HepG2 (cell line): ENCODE results near the gene KRTAP12-4. TPM values are rescaled to one million over a fixed set of nuclear protein-coding genes. Genes with fewer than 3 reads are reported as not detected.
"Not testable (repeated sequence)": the region's sequence is repeated elsewhere in the genome, so short reads cannot be mapped to it uniquely, and the experiment has no call there.

Experiments used
- ATAC-seq: fragments of 200-7000 bp; cut with Tn5 transposase; 3 replicates; pipeline ENCODE4 v1.9.1; 2020; ENCODE audit warnings: mild to moderate bottlenecking, moderate library complexity
- BruUV-seq: library from RNA; stranded (reverse); fragments of 400-500 nt; replicated peaks from 2 replicates; lab custom pipeline; 2021; lab: Mats Ljungman, UMichigan
- CTCF ChIA-PET: fragments of 300-600 bp; formaldehyde crosslinking; extraction: SDS; loops from one replicate; lab custom pipeline; 2021; ENCODE audit warnings: low total read pairs, inconsistent platforms, low intra/inter-chr PET ratio; lab: Yijun Ruan, JAX
- POLR2A ChIA-PET: fragments of 350-600 bp; sonication (Branson Sonifier 250); formaldehyde crosslinking; loops from one replicate; lab custom pipeline; 2020; ENCODE audit warnings: antibody characterized with exemption, inconsistent platforms; lab: Yijun Ruan, JAX
- DNase-seq: peaks from one replicate; pipeline ENCODE4 v3.0.0-alpha.2; 2015; ENCODE audit warnings: low spot score
- FAIRE-seq: peaks from 3 replicates; lab custom pipeline; 2011; peaks lifted over from hg19 to GRCh38; lab: Jason Lieb, UNC
- H2AFZ ChIP-seq: one replicate; pipeline ENCODE4 v1.6.1; 2011; ENCODE audit warnings: low read length, inconsistent platforms
- H3K27ac ChIP-seq: fragments of 300-600 bp; 3 replicates; pipeline ENCODE4 v1.8.0; 2011; ENCODE audit warnings: mixed run types, mild to moderate bottlenecking, mixed read lengths, low read length, inconsistent platforms; ENCODE audit not compliant: insufficient read depth; ENCODE audit errors: extremely low read length
- H3K27me3 ChIP-seq, 2 experiments: fragments of 200-600 bp in 1 of 2; 2 replicates in 1 of 2; 3 replicates in 1 of 2; pipeline versions ENCODE4 v1.6.0 to v1.8.0; 2011; ENCODE audit warnings: low read length in 2 of 2, mild to moderate bottlenecking in 2 of 2, moderate library complexity in 2 of 2, inconsistent platforms in 1 of 2; ENCODE audit not compliant: insufficient read depth in 2 of 2, control insufficient read depth in 1 of 2
- H3K36me3 ChIP-seq, 2 experiments: fragments of 200-600 bp in 1 of 2; replicated peaks in 1 of 2; 2 replicates in 1 of 2; 3 replicates in 1 of 2; pipeline versions ENCODE4 v1.5.1 to v1.8.0; 2011; ENCODE audit warnings: low read length in 2 of 2, inconsistent platforms in 1 of 2; ENCODE audit not compliant: insufficient read depth in 2 of 2, control insufficient read depth in 1 of 2
- H3K4me1 ChIP-seq: 2 replicates; pipeline ENCODE4 v1.5.1; 2012; ENCODE audit warnings: low read length, inconsistent platforms; ENCODE audit not compliant: insufficient read depth
- H3K4me2 ChIP-seq: 2 replicates; pipeline ENCODE4 v1.6.0; 2011; ENCODE audit warnings: low read depth, low read length, inconsistent platforms
- H3K4me3 ChIP-seq, 3 experiments: fragments of 200-600 bp in 1 of 3; sonication (generic), shearing (Covaris generic) in 1 of 3; replicated peaks in 1 of 3; 2 replicates each; pipeline ENCODE4 v1.5.1; 2011 to 2016; ENCODE audit warnings: low read length in 3 of 3, inconsistent platforms in 2 of 3, low read depth in 2 of 3, mild to moderate bottlenecking in 2 of 3, control low read depth in 1 of 3, mixed read lengths in 1 of 3; ENCODE audit not compliant: insufficient read depth in 1 of 3
- H3K79me2 ChIP-seq: one replicate; pipeline ENCODE4 v1.6.1; 2011; ENCODE audit warnings: low read length, inconsistent platforms; ENCODE audit not compliant: insufficient read depth
- H3K9ac ChIP-seq: 2 replicates; pipeline ENCODE4 v1.6.0; 2011; ENCODE audit warnings: mild to moderate bottlenecking, low read depth, low read length, inconsistent platforms; ENCODE audit not compliant: insufficient read depth
- H3K9me3 ChIP-seq: 2 replicates; pipeline ENCODE4 v1.5.1; 2012; ENCODE audit warnings: mild to moderate bottlenecking, low read length
- H4K20me1 ChIP-seq: 2 replicates; pipeline ENCODE4 v1.6.0; 2011; ENCODE audit warnings: inconsistent platforms, mild to moderate bottlenecking, low read length, moderate library complexity; ENCODE audit not compliant: insufficient read depth
- ATRX ChIP-seq: sonication (generic); formaldehyde crosslinking; IDR thresholded peaks from 2 replicates; pipeline ENCODE4 v1.4.0; 2020; ENCODE audit warnings: missing genetic modification reagents, borderline replicate concordance
- HDAC1 ChIP-seq: sonication (generic); formaldehyde crosslinking; IDR thresholded peaks from 2 replicates; pipeline ENCODE4 v1.5.1; 2020; ENCODE audit warnings: mild to moderate bottlenecking, missing genetic modification reagents
- HNRNPL ChIP-seq: fragments of 200-400 bp; formaldehyde crosslinking; IDR thresholded peaks from 2 replicates; pipeline ENCODE4 v1.6.1; 2017; ENCODE audit warnings: mild to moderate bottlenecking, low read depth, low read length
- PAX8 ChIP-seq: sonication (generic); formaldehyde crosslinking; IDR thresholded peaks from 2 replicates; pipeline ENCODE4 v1.8.0; 2022; ENCODE audit warnings: mild to moderate bottlenecking, missing genetic modification reagents, borderline replicate concordance
- RFXANK ChIP-seq: IDR thresholded peaks from 2 replicates; pipeline ENCODE4 v1.6.1; 2016
- TEAD2 ChIP-seq: sonication (generic); formaldehyde crosslinking; IDR thresholded peaks from 2 replicates; pipeline ENCODE4 v1.9.0; 2021; ENCODE audit warnings: missing genetic modification reagents
- TOPORS ChIP-seq: sonication (generic); formaldehyde crosslinking; IDR thresholded peaks from 2 replicates; pipeline ENCODE4 v1.8.0; 2023; ENCODE audit warnings: mild to moderate bottlenecking, missing genetic modification reagents
- ZBTB7A ChIP-seq: sonication (generic); formaldehyde crosslinking; IDR thresholded peaks from 2 replicates; pipeline ENCODE4 v1.8.0; 2022; ENCODE audit warnings: mild to moderate bottlenecking, missing genetic modification reagents
- ZNF768 ChIP-seq: sonication (generic); formaldehyde crosslinking; IDR thresholded peaks from 2 replicates; pipeline ENCODE4 v1.4.0; 2020; ENCODE audit warnings: missing genetic modification reagents
- ZNF772 ChIP-seq: sonication (generic); formaldehyde crosslinking; IDR thresholded peaks from 2 replicates; pipeline ENCODE4 v1.5.0; 2020; ENCODE audit warnings: mild to moderate bottlenecking, missing genetic modification reagents
- WGBS: methylation state at CpG from one replicate; pipeline ENCODE4 v1.1.6; 2017; ENCODE audit warnings: low lambda C conversion rate; 5-methylcytosine and 5-hydroxymethylcytosine counted together
- in situ Hi-C: cut with HindIII; loops from 2 replicates; pipeline ENCODE4 v1.10.0; 2017; ENCODE audit warnings: low pct_unique_long_range_greater_than_20kb; ENCODE audit not compliant: extremely low pct_ligation_motif_present
- intact Hi-C: fragments of 100-400 bp; cut with micrococcal nuclease; formaldehyde crosslinking; loops from one replicate; pipeline ENCODE4 v1.10.0; 2022; ENCODE audit not compliant: unreplicated experiment
- polyA plus RNA-seq, 8 experiments: library from polyadenylated mRNA; depleted of rRNA in 3 of 8; stranded (reverse) in 7 of 8; unstranded in 1 of 8; fragments of >200 nt; fragmentation: Illumina TruSeq in 4 of 8; extraction: Trizol in 4 of 8; gene quantifications; 2 replicates each; pipeline versions ENCODE4 v1.2.1 to v1.2.3, GENCODE V29; 2011 to 2016; ENCODE audit warnings: low read depth in 4 of 8, missing spikeins in 1 of 8, mixed read lengths in 1 of 8; ENCODE audit not compliant: insufficient read depth in 1 of 8
- total RNA-seq, 5 experiments: library from RNA; depleted of rRNA; stranded (reverse); fragments of >200 nt; fragmentation: Illumina TruSeq; extraction: Trizol; gene quantifications; 2 replicates each; pipeline ENCODE4 v1.2.3, GENCODE V29; 2016; ENCODE audit warnings: low read depth in 1 of 5
- TF ChIP-seq, protein P1 (sequence below): sonication (generic); formaldehyde crosslinking; IDR thresholded peaks from 2 replicates; pipeline ENCODE4 v1.4.0; 2020; ENCODE audit warnings: missing genetic modification reagents
- TF ChIP-seq, protein P2 (sequence below), 2 experiments: IDR thresholded peaks; 2 replicates each; pipeline ENCODE4 v1.6.1; 2011 to 2012; ENCODE audit warnings: low read length in 2 of 2, borderline replicate concordance in 1 of 2, low read depth in 1 of 2, mild to moderate bottlenecking in 1 of 2, moderate library complexity in 1 of 2

Gene KRTAP12-4
- total and polyA plus RNA-seq, 2 of the 13 experiments (the other 11 are each of a cell fraction or from before 2014, with no cell fraction given) = not detected

DNA sequence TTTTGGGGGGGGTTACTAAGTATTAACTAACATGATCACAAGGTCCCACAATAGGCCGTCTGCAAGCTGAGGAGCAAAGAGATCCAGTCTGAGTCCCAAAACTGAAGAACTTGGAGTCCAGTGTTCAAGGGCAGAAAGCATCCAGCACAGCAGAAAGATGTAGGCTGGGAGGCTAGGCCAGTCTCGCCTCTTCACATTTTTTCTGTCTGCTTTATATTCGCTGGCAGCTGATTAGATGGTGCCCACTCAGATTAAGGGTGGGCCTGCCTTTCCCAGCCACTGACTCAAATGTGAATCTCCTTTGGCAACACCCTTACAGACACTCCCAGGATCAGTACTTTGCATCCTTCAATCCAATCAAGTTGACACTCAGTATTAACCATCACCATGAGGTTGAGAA lies 35.3 kb upstream of the KRTAP12-4 start:
- POLR2A ChIA-PET, H3K36me3 ChIP-seq, FAIRE-seq, H2AFZ ChIP-seq, BruUV-seq, CTCF ChIA-PET, H3K4me1 ChIP-seq, H4K20me1 ChIP-seq, H3K9ac ChIP-seq, H3K4me2 ChIP-seq, H3K79me2 ChIP-seq, H3K4me3 ChIP-seq, ATAC-seq, in situ Hi-C loops, H3K27ac ChIP-seq, DNase-seq: not testable (repeated sequence)
- H3K27me3 ChIP-seq = peaks cover 1 to 14% of the 10 kb centered on the region in 2 experiments; a peak in 3 of 5 replicates
- intact Hi-C loops = loop anchor here (10.0 kb wide), 1 partner anchor 55 kb away; the partner anchor contains the start of gene KRTAP10-10
- WGBS = 40% methylated on average over 3 of the region's 3 CpGs
- H3K9me3 ChIP-seq = peaks cover 16% of the 10 kb centered on the region

DNA sequence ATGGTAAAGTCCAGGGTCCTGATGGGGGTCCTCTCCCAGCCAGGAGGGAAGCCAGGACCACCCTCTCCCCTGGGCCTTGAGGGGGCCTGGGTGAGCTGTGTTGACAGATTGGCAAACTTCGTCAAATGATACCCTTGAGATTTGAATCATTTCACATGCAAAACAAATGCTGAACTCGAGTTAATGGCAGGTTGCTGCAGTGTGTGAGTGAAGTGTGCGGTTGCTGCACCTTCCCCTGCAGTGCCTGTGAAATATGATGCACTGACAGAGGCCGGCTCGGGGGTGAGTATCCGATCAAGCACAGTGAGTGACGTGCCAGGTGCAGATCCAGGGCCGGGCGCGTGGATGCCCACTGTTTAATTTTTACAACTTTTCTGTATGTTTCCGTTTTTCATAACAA lies 33.2 kb upstream of the KRTAP12-4 start:
- no peak overlapping the region for H3K4me2 ChIP-seq
- POLR2A ChIA-PET = no interaction called here
- in situ Hi-C loops = no loop called here
- no peaks in the 10 kb centered on the region for H3K4me1 ChIP-seq
- no peaks in the 10 kb centered on the region for H3K79me2 ChIP-seq
- no peaks in the 10 kb centered on the region for H3K36me3 ChIP-seq
- peaks cover 2% of the 10 kb centered on the region for H3K9me3 ChIP-seq
- TF ChIP-seq ZNF772 (CRISPR knock-in tag) (no peak), ZBTB7A (CRISPR knock-in tag) (no peak), HDAC1 (CRISPR knock-in tag) (no peak), ZNF768 (CRISPR knock-in tag) (no peak), HNRNPL (no peak), TEAD2 (CRISPR knock-in tag) (no peak), PAX8 (CRISPR knock-in tag) (no peak), RFXANK (no peak), TOPORS (CRISPR knock-in tag) (no peak), ATRX (CRISPR knock-in tag) (no peak)
- TF ChIP-seq, protein P1, sequence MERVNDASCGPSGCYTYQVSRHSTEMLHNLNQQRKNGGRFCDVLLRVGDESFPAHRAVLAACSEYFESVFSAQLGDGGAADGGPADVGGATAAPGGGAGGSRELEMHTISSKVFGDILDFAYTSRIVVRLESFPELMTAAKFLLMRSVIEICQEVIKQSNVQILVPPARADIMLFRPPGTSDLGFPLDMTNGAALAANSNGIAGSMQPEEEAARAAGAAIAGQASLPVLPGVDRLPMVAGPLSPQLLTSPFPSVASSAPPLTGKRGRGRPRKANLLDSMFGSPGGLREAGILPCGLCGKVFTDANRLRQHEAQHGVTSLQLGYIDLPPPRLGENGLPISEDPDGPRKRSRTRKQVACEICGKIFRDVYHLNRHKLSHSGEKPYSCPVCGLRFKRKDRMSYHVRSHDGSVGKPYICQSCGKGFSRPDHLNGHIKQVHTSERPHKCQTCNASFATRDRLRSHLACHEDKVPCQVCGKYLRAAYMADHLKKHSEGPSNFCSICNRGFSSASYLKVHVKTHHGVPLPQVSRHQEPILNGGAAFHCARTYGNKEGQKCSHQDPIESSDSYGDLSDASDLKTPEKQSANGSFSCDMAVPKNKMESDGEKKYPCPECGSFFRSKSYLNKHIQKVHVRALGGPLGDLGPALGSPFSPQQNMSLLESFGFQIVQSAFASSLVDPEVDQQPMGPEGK (CRISPR knock-in tag) = no peak
- TF ChIP-seq, protein P2, sequence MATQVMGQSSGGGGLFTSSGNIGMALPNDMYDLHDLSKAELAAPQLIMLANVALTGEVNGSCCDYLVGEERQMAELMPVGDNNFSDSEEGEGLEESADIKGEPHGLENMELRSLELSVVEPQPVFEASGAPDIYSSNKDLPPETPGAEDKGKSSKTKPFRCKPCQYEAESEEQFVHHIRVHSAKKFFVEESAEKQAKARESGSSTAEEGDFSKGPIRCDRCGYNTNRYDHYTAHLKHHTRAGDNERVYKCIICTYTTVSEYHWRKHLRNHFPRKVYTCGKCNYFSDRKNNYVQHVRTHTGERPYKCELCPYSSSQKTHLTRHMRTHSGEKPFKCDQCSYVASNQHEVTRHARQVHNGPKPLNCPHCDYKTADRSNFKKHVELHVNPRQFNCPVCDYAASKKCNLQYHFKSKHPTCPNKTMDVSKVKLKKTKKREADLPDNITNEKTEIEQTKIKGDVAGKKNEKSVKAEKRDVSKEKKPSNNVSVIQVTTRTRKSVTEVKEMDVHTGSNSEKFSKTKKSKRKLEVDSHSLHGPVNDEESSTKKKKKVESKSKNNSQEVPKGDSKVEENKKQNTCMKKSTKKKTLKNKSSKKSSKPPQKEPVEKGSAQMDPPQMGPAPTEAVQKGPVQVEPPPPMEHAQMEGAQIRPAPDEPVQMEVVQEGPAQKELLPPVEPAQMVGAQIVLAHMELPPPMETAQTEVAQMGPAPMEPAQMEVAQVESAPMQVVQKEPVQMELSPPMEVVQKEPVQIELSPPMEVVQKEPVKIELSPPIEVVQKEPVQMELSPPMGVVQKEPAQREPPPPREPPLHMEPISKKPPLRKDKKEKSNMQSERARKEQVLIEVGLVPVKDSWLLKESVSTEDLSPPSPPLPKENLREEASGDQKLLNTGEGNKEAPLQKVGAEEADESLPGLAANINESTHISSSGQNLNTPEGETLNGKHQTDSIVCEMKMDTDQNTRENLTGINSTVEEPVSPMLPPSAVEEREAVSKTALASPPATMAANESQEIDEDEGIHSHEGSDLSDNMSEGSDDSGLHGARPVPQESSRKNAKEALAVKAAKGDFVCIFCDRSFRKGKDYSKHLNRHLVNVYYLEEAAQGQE (IDR thresholded peaks at IDR 0.05; ENCODE audit: borderline replicate concordance in 1 of 2, low read depth in 1 of 2, low read length in 2 of 2) = no peak
- TF ChIP-seq, all 625 proteins: peak for 0
- WGBS = 28% methylated on average over 11 of the region's 11 CpGs
- Histone ChIP-seq H3K9ac (no peak overlapping the region), H2AFZ (no peak overlapping the region), H3K27me3 (peaks cover 1 to 28% of the 10 kb centered on the region in 2 experiments; a peak in 4 of 5 replicates), H3K4me3 (no peak overlapping the region), H4K20me1 (no peaks in the 10 kb centered on the region), H3K27ac (no peak overlapping the region)
- no TSS peak for BruUV-seq
- intact Hi-C loops = no loop called here
- no peak for ATAC-seq
- CTCF ChIA-PET = no interaction called here
- no peak for DNase-seq
- no peak for FAIRE-seq
